T-helper 1 cell treated with Interleukin-12 subunit alpha and Interleukin-12 subunit beta and Interleukin-4 antibody, amounts not matched to agents 30 μg/mL and 1 μg/mL, for 36 hours (primary cell): ENCODE data around the gene MAL.
"Not testable (repeated sequence)": the region's sequence is repeated elsewhere in the genome, so short reads cannot be mapped to it uniquely, and the experiment has no call there.

Experiments
- H3K27ac Mint-ChIP-seq: one replicate; pipeline ENCODE4 v1.8.0; 2021; ENCODE audit warnings: mild to moderate bottlenecking, mixed read lengths
- H3K27me3 Mint-ChIP-seq: one replicate; pipeline ENCODE4 v1.8.0; 2021; ENCODE audit warnings: low read depth, mixed read lengths
- H3K36me3 Mint-ChIP-seq: one replicate; pipeline ENCODE4 v1.8.0; 2021; ENCODE audit warnings: low read depth, mixed read lengths
- H3K4me1 Mint-ChIP-seq: one replicate; pipeline ENCODE4 v1.8.0; 2021; ENCODE audit warnings: low read depth, mixed read lengths
- H3K4me3 Mint-ChIP-seq: one replicate; pipeline ENCODE4 v1.8.0; 2021; ENCODE audit warnings: mild to moderate bottlenecking, moderate library complexity, mixed read lengths
- H3K9me3 Mint-ChIP-seq: one replicate; pipeline ENCODE4 v1.8.0; 2021; ENCODE audit warnings: mixed read lengths

Gene MAL

GRCh38 chr2:95030496-95030895 lies 5.0 kb downstream of the MAL start:
- Mint-ChIP-seq H3K9me3 (no peaks in the 10 kb centered on the region), H3K36me3 (peaks cover 59% of the 10 kb centered on the region), H3K27ac (no peak overlapping the region), H3K4me1 (peaks cover 35% of the 10 kb centered on the region), H3K27me3 (no peaks in the 10 kb centered on the region), H3K4me3 (peak overlapping the region; percentile 42)

GRCh38 chr2:95031076-95031725 lies 5.7 kb downstream of the MAL start:
- no peak overlapping the region for H3K4me3 Mint-ChIP-seq
- H3K36me3 Mint-ChIP-seq = peaks cover 54% of the 10 kb centered on the region
- H3K4me1 Mint-ChIP-seq = peaks cover 36% of the 10 kb centered on the region
- H3K27ac Mint-ChIP-seq = no peak overlapping the region
- no peaks in the 10 kb centered on the region for H3K27me3 Mint-ChIP-seq
- H3K9me3 Mint-ChIP-seq = no peaks in the 10 kb centered on the region

- Mint-ChIP-seq H3K4me3 (peak overlapping the region; percentile 25), H3K27ac (no peak overlapping the region), H3K27me3 (no peaks in the 10 kb centered on the region), H3K9me3 (no peaks in the 10 kb centered on the region), H3K36me3 (peaks cover 54% of the 10 kb centered on the region), H3K4me1 (peaks cover 41% of the 10 kb centered on the region)
Measured at GRCh38 chr2:95031726-95032116, 6.2 kb downstream of the MAL start.

GRCh38 chr2:95032341-95032740 lies 6.8 kb downstream of the MAL start:
- Mint-ChIP-seq H3K36me3 (peaks cover 54% of the 10 kb centered on the region), H3K27me3 (no peaks in the 10 kb centered on the region), H3K4me1 (peaks cover 48% of the 10 kb centered on the region), H3K27ac (no peak overlapping the region), H3K4me3 (no peak overlapping the region), H3K9me3 (no peaks in the 10 kb centered on the region)

GRCh38 chr2:95032868-95033603 lies 7.5 kb downstream of the MAL start:
- no peak overlapping the region for H3K4me3 Mint-ChIP-seq
- H3K9me3 Mint-ChIP-seq = no peaks in the 10 kb centered on the region
- no peak overlapping the region for H3K27ac Mint-ChIP-seq
- H3K4me1 Mint-ChIP-seq = peaks cover 54% of the 10 kb centered on the region
- peaks cover 56% of the 10 kb centered on the region for H3K36me3 Mint-ChIP-seq
- H3K27me3 Mint-ChIP-seq = no peaks in the 10 kb centered on the region

- Mint-ChIP-seq H3K9me3 (no peaks in the 10 kb centered on the region), H3K4me1 (peaks cover 60% of the 10 kb centered on the region), H3K27ac (no peak overlapping the region), H3K27me3 (no peaks in the 10 kb centered on the region), H3K36me3 (peaks cover 57% of the 10 kb centered on the region), H3K4me3 (peak overlapping the region; percentile 23)
Measured at GRCh38 chr2:95034221-95034620, 8.7 kb downstream of the MAL start.

GRCh38 chr2:95034818-95035217 lies 9.3 kb downstream of the MAL start:
- Mint-ChIP-seq H3K9me3 (no peaks in the 10 kb centered on the region), H3K4me1 (peaks cover 57% of the 10 kb centered on the region), H3K36me3 (peaks cover 54% of the 10 kb centered on the region), H3K27ac (no peak overlapping the region), H3K4me3 (no peak overlapping the region), H3K27me3 (no peaks in the 10 kb centered on the region)

GRCh38 chr2:95036596-95037383 lies 11.3 kb downstream of the MAL start:
- Mint-ChIP-seq H3K4me3 (peak overlapping the region; percentile 16), H3K36me3 (peaks cover 53% of the 10 kb centered on the region), H3K4me1 (peaks cover 53% of the 10 kb centered on the region), H3K9me3 (no peaks in the 10 kb centered on the region), H3K27ac (peak overlapping the region; percentile 88), H3K27me3 (no peaks in the 10 kb centered on the region)

GRCh38 chr2:95037384-95037839 lies 11.9 kb downstream of the MAL start:
- no peaks in the 10 kb centered on the region for H3K9me3 Mint-ChIP-seq
- peak overlapping the region; percentile 16 for H3K4me3 Mint-ChIP-seq
- H3K27ac Mint-ChIP-seq = peak overlapping the region; percentile 88
- H3K36me3 Mint-ChIP-seq = peaks cover 53% of the 10 kb centered on the region
- H3K27me3 Mint-ChIP-seq = no peaks in the 10 kb centered on the region
- peaks cover 54% of the 10 kb centered on the region for H3K4me1 Mint-ChIP-seq

GRCh38 chr2:95037841-95038585 lies 12.5 kb downstream of the MAL start:
- H3K4me3 Mint-ChIP-seq = peak overlapping the region; percentile 3
- peaks cover 55% of the 10 kb centered on the region for H3K4me1 Mint-ChIP-seq
- H3K36me3 Mint-ChIP-seq = peaks cover 53% of the 10 kb centered on the region
- H3K9me3 Mint-ChIP-seq, H3K27me3 Mint-ChIP-seq: not testable (repeated sequence)
- H3K27ac Mint-ChIP-seq = peak overlapping the region; percentile 88

- no peaks in the 10 kb centered on the region for H3K27me3 Mint-ChIP-seq
- H3K36me3 Mint-ChIP-seq = peaks cover 57% of the 10 kb centered on the region
- H3K4me1 Mint-ChIP-seq = peaks cover 61% of the 10 kb centered on the region
- no peaks in the 10 kb centered on the region for H3K9me3 Mint-ChIP-seq
- peak overlapping the region; percentile 88 for H3K27ac Mint-ChIP-seq
- peak overlapping the region; percentile 3 for H3K4me3 Mint-ChIP-seq
Measured at GRCh38 chr2:95038635-95039298, 13.3 kb downstream of the MAL start.

GRCh38 chr2:95039363-95039762 lies 13.9 kb downstream of the MAL start:
- H3K36me3 Mint-ChIP-seq = peaks cover 63% of the 10 kb centered on the region
- no peaks in the 10 kb centered on the region for H3K27me3 Mint-ChIP-seq
- peak overlapping the region; percentile 88 for H3K27ac Mint-ChIP-seq
- no peaks in the 10 kb centered on the region for H3K9me3 Mint-ChIP-seq
- peaks cover 67% of the 10 kb centered on the region for H3K4me1 Mint-ChIP-seq
- H3K4me3 Mint-ChIP-seq = no peak overlapping the region

- no peak overlapping the region for H3K4me3 Mint-ChIP-seq
- no peaks in the 10 kb centered on the region for H3K9me3 Mint-ChIP-seq
- H3K4me1 Mint-ChIP-seq = peaks cover 72% of the 10 kb centered on the region
- no peaks in the 10 kb centered on the region for H3K27me3 Mint-ChIP-seq
- H3K36me3 Mint-ChIP-seq = peaks cover 66% of the 10 kb centered on the region
- H3K27ac Mint-ChIP-seq = peak overlapping the region; percentile 50
Measured at GRCh38 chr2:95039978-95040377, 14.5 kb downstream of the MAL start.

- H3K27me3 Mint-ChIP-seq = no peaks in the 10 kb centered on the region
- no peak overlapping the region for H3K4me3 Mint-ChIP-seq
- H3K4me1 Mint-ChIP-seq = peaks cover 73% of the 10 kb centered on the region
- peaks cover 67% of the 10 kb centered on the region for H3K36me3 Mint-ChIP-seq
- no peaks in the 10 kb centered on the region for H3K9me3 Mint-ChIP-seq
- H3K27ac Mint-ChIP-seq = peak overlapping the region; percentile 50
Measured at GRCh38 chr2:95040426-95040825, 14.9 kb downstream of the MAL start.
